Nephron (organoid): Measurements from ENCODE around the gene UNC13C.

ENCODE experiments used
- H3K27ac Mint-ChIP-seq, 3 experiments: 2 replicates each; pipeline ENCODE4 v1.8.0; 2020; ENCODE audit warnings: mixed read lengths in 3 of 3, mild to moderate bottlenecking in 2 of 3, moderate library complexity in 1 of 3
- H3K27me3 Mint-ChIP-seq: 2 replicates; pipeline ENCODE4 v1.8.0; 2021; ENCODE audit warnings: low read depth, mild to moderate bottlenecking, moderate library complexity, mixed read lengths
- H3K36me3 Mint-ChIP-seq: 2 replicates; pipeline ENCODE4 v1.8.0; 2020; ENCODE audit warnings: low read depth, mixed read lengths
- H3K4me1 Mint-ChIP-seq: 2 replicates; pipeline ENCODE4 v1.8.0; 2020; ENCODE audit warnings: mixed read lengths
- H3K4me3 Mint-ChIP-seq, 3 experiments: 2 replicates each; pipeline ENCODE4 v1.8.0; 2020; ENCODE audit warnings: mild to moderate bottlenecking in 3 of 3, mixed read lengths in 3 of 3, moderate library complexity in 2 of 3
- H3K9me3 Mint-ChIP-seq: 2 replicates; pipeline ENCODE4 v1.8.0; 2020; ENCODE audit warnings: mixed read lengths
- TF ChIP-seq, protein P1 (sequence below), 3 experiments: fragments of 200-600 bp; sonication (generic); IDR thresholded peaks; one replicate each; pipeline ENCODE4 v1.5.0; 2021; ENCODE audit warnings: antibody characterized with exemption in 3 of 3; ENCODE audit not compliant: unreplicated experiment in 3 of 3

The UNC13C gene

DNA sequence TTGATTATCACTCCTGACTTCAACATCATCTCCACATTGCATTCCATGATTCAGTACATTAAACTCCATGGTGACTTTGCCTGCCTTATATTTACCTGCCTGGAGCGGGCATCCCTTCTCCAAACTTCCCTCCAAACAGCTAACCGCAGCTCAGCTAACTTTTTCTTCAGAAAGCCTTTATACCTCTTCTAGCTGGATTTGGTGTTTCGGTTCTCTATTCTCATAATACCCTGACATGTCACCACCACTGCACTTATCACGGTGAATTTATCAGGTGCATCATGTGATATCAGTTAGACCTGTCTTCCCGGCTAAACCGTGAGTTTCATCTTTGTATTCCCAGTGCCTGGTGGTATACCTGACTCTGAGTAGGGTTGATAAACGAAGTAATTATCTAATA lies 367.6 kb downstream of the UNC13C start:
- no peaks in the 10 kb centered on the region for H3K27me3 Mint-ChIP-seq
- no peaks in the 10 kb centered on the region for H3K36me3 Mint-ChIP-seq
- no peaks in the 10 kb centered on the region for H3K9me3 Mint-ChIP-seq
- H3K4me1 Mint-ChIP-seq = no peaks in the 10 kb centered on the region
- H3K4me3 Mint-ChIP-seq = no peak overlapping the region
- H3K27ac Mint-ChIP-seq = no peak overlapping the region
- TF ChIP-seq, protein P1, sequence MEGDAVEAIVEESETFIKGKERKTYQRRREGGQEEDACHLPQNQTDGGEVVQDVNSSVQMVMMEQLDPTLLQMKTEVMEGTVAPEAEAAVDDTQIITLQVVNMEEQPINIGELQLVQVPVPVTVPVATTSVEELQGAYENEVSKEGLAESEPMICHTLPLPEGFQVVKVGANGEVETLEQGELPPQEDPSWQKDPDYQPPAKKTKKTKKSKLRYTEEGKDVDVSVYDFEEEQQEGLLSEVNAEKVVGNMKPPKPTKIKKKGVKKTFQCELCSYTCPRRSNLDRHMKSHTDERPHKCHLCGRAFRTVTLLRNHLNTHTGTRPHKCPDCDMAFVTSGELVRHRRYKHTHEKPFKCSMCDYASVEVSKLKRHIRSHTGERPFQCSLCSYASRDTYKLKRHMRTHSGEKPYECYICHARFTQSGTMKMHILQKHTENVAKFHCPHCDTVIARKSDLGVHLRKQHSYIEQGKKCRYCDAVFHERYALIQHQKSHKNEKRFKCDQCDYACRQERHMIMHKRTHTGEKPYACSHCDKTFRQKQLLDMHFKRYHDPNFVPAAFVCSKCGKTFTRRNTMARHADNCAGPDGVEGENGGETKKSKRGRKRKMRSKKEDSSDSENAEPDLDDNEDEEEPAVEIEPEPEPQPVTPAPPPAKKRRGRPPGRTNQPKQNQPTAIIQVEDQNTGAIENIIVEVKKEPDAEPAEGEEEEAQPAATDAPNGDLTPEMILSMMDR (IDR thresholded peaks at IDR 0.05; ENCODE audit: unreplicated experiment in 3 of 3) = no peak

DNA sequence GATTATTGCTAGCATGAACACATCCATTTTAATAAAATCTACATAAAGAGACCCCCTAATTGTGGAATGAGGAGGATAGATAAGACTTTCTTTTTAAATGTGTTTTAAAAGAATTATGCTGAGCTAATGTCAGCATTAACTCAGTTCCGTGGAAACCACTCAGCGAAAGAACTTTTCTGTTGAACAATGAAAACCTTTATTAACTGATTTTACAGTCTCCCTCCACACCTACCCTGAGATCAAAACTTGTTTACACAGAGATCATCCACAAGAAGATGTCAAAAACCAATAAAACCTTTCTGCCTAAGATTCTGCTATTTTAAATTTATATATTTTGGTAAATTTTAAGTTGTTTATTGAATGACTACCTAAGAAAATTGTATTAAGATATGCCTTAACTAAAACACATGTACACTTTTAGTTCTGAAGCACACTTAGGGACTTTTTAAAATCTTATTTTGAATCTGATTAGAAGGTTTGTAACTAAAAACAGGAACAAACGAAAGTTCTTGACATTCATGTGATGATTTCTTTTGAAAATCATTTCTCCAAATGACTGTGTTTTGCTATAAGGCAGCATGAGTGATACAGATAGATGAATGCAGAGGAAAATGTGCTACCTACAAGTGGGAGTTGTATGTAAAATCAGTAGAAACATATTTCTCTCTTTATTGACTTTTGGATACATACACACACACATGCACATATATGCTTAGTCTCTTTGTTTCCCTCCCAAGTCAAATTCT lies 369.0 kb downstream of the UNC13C start:
- Mint-ChIP-seq H3K9me3 (no peaks in the 10 kb centered on the region), H3K4me3 (no peak overlapping the region), H3K27ac (no peak overlapping the region), H3K36me3 (no peaks in the 10 kb centered on the region), H3K4me1 (no peaks in the 10 kb centered on the region), H3K27me3 (no peaks in the 10 kb centered on the region)
- TF ChIP-seq, protein P1 (IDR thresholded peaks at IDR 0.05; ENCODE audit: unreplicated experiment in 3 of 3) = no peak

DNA sequence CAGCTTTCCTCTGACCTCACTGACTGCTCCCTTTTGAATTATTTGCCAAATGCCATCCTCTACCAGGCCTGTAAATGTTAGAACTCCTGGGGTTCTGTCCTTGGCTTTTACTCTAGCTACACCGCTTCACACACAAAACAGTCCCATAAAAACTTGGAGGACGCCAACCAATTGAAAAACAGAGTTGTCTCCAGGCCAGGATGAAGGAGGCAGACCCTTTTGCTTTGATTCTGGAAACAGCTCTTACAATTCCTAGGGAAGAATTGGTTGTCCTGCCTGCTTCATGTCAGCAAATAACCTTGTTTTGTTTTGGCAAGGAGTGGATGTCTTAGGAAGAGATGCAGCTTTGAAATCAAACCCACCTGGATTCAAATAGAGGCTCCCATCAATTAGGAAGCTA lies 375.5 kb downstream of the UNC13C start:
- no peaks in the 10 kb centered on the region for H3K36me3 Mint-ChIP-seq
- H3K9me3 Mint-ChIP-seq = peaks cover 8% of the 10 kb centered on the region
- TF ChIP-seq, protein P1 (IDR thresholded peaks at IDR 0.05; ENCODE audit: unreplicated experiment in 3 of 3) = no peak
- H3K4me1 Mint-ChIP-seq = no peaks in the 10 kb centered on the region
- no peak overlapping the region for H3K27ac Mint-ChIP-seq
- H3K27me3 Mint-ChIP-seq = no peaks in the 10 kb centered on the region
- no peak overlapping the region for H3K4me3 Mint-ChIP-seq

DNA sequence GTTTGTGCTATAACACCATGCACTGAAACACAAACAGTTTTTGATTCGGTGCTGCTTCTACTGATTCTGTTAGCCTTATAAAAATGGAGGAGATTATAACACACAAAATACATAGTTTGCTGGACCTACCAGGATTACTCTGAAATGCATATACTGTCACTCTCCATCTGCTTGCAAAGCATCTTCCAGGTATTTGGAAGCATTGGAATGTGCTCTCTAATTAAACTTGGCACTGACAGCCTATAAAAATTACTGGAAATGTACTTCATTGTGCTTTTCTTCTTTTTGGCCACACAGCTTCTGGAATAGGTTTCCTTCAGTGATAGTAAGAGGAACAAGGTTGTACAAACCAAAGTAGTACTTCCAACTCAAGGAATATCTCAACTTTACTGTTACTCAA lies 376.1 kb downstream of the UNC13C start:
- Mint-ChIP-seq H3K27ac (no peak overlapping the region), H3K4me3 (no peak overlapping the region), H3K27me3 (no peaks in the 10 kb centered on the region), H3K9me3 (peaks cover 14% of the 10 kb centered on the region), H3K36me3 (no peaks in the 10 kb centered on the region), H3K4me1 (no peaks in the 10 kb centered on the region)
- TF ChIP-seq, protein P1 (IDR thresholded peaks at IDR 0.05; ENCODE audit: unreplicated experiment in 3 of 3) = no peak

DNA sequence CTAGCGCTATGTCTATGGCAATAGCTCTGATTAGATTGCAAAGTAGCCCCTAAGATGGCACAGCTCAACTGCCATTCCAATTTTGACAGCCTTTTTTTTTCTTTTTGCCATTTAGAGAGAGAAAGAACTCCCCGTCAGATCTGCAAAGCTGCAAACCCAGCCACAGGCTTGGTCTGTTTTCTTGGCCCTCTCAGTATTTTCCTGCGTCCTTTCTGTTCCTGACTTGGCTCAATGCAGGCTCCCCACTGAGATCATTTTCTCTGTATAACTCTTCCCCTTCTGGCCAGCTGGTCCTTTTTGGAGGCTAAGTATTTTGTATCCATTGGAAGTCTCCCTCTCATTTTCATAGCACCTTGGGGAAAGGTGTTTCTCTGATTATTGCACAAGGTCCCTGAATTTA lies 386.7 kb downstream of the UNC13C start:
- peaks cover 5% of the 10 kb centered on the region for H3K36me3 Mint-ChIP-seq
- TF ChIP-seq, protein P1 (IDR thresholded peaks at IDR 0.05; ENCODE audit: unreplicated experiment in 3 of 3) = no peak
- no peaks in the 10 kb centered on the region for H3K27me3 Mint-ChIP-seq
- peaks cover 5% of the 10 kb centered on the region for H3K4me1 Mint-ChIP-seq
- H3K9me3 Mint-ChIP-seq = peaks cover 13% of the 10 kb centered on the region
- H3K4me3 Mint-ChIP-seq = no peak overlapping the region
- peak overlapping the region in 1 of 3 experiments; percentile 48 for H3K27ac Mint-ChIP-seq

DNA sequence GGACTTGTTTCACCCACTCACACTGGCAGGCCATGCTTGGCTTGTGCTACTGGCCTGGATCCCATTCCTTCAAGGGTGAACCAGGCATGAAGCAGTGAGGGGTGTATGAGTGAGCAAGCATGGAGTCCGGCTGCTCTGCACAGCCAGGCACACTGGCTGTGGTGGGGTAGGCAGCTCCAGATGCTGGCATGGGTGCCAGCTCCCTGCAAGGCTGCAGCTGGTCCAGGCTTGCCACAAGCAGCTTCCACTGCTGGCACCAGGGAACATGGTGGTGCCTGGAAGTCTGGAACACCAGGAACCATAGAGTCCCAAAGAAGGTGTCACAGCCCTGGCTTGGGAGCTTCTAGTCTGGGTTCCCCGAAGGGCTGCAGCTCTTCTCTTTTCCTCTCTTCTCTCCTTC lies 395.1 kb downstream of the UNC13C start:
- Mint-ChIP-seq H3K27me3 (no peaks in the 10 kb centered on the region), H3K9me3 (no peaks in the 10 kb centered on the region), H3K27ac (no peak overlapping the region), H3K4me3 (no peak overlapping the region), H3K36me3 (no peaks in the 10 kb centered on the region), H3K4me1 (no peaks in the 10 kb centered on the region)
- TF ChIP-seq, protein P1 (IDR thresholded peaks at IDR 0.05; ENCODE audit: unreplicated experiment in 3 of 3) = no peak
